Mucosa of rectum (tissue), 2 donors: Measurements from ENCODE around the gene FGF23.

Experiments used
- H3K27ac ChIP-seq, 2 donors: one replicate each; pipeline ENCODE4 v1.7.0; 2013; ENCODE audit warnings: inconsistent platforms in 2 of 2, low read depth in 2 of 2, low read length in 2 of 2
- H3K27me3 ChIP-seq, 2 donors: one replicate each; pipeline ENCODE4 v1.7.0; 2013; ENCODE audit warnings: low read length in 2 of 2; ENCODE audit not compliant: control insufficient read depth in 2 of 2, insufficient read depth in 2 of 2
- H3K36me3 ChIP-seq, 2 donors: one replicate each; pipeline ENCODE4 v1.7.0; 2013; ENCODE audit warnings: low read length in 2 of 2; ENCODE audit not compliant: control insufficient read depth in 2 of 2, insufficient read depth in 2 of 2
- H3K4me1 ChIP-seq, 2 donors: one replicate each; pipeline ENCODE4 v1.7.0; 2013; ENCODE audit warnings: low read length in 2 of 2, mild to moderate bottlenecking in 1 of 2; ENCODE audit not compliant: control insufficient read depth in 2 of 2, insufficient read depth in 2 of 2
- H3K4me3 ChIP-seq, 2 donors: one replicate each; pipeline ENCODE4 v1.7.0; 2013; ENCODE audit warnings: low read length in 2 of 2
- H3K9ac ChIP-seq, 2 donors: one replicate each; pipeline ENCODE4 v1.7.0; 2013; ENCODE audit warnings: low read length in 2 of 2, low read depth in 1 of 2, mild to moderate bottlenecking in 1 of 2
- H3K9me3 ChIP-seq, 2 donors: one replicate each; pipeline ENCODE4 v1.7.0; 2013; ENCODE audit warnings: low read length in 2 of 2; ENCODE audit not compliant: control insufficient read depth in 2 of 2
- donor health status: healthy.
- donor health status: Normal muscosa, but diverticular disease.

The FGF23 gene

DNA sequence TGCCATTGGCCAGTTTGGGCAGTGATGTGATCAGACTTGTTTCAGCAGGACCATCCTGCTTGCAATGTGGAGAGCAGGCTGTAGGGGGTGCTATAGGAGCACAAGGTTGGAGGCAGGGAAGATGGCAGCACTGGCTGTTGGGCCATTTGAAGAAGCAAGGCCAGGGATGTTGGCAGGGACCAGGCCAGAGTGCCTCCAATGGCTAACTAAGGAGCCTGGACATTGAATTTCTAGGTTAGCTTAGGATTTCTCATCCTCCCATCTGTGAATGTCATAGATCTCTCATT is 23.5 kb downstream of the FGF23 start:
- Histone ChIP-seq H3K36me3 (peaks cover 15 to 17% of the 10 kb centered on the region in 2 donors), H3K27ac (no peak overlapping the region), H3K9ac (no peak overlapping the region), H3K4me3 (no peak overlapping the region), H3K4me1 (no peaks in the 10 kb centered on the region), H3K9me3 (no peaks in the 10 kb centered on the region), H3K27me3 (no peaks in the 10 kb centered on the region)

DNA sequence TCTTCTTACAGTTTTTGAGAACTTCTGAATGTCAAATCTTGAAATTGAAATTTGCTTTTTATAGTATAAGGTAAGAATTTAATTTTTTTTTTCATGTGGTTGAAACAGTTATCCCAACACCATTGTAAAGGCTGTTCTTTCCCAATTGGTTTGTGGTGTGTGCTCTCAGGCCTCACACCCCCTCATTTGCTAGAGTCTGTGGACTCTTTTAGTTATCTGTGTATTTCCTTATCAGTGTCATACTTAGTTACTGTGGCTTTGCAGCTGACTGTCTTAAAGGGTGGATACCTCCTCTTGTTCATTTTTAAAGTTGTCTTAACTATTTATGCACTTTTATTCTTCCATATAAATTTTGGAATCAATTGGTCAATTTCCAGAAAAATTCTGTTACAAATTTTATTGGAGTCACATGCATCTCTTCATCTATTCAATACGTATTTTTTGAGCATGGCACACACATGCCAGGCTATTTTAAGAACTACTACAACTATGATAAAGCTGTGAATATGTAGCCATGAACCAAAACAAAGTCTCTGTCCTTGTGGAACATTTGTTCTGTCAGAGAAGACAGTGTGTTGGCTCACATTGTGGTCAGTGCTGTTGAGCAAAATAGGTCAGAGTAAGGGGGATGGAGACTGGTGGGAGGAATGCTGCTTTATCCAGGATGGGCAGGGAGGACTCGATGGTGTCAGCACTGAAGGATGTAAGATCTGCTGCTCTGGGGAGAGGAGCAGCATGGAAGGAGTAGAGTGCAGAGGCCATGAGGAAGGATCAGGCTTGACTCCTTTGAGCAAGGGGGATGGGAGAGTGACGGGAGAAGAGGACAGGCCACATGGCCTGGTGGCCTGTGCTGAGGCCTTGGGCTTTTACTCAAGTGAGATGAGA is 24.1 kb downstream of the FGF23 start:
- H3K9me3 ChIP-seq = no peaks in the 10 kb centered on the region
- no peaks in the 10 kb centered on the region for H3K4me1 ChIP-seq
- no peak overlapping the region for H3K4me3 ChIP-seq
- peaks cover 15 to 17% of the 10 kb centered on the region in 2 donors for H3K36me3 ChIP-seq
- H3K9ac ChIP-seq = no peak overlapping the region
- H3K27ac ChIP-seq = no peak overlapping the region
- H3K27me3 ChIP-seq = no peaks in the 10 kb centered on the region

DNA sequence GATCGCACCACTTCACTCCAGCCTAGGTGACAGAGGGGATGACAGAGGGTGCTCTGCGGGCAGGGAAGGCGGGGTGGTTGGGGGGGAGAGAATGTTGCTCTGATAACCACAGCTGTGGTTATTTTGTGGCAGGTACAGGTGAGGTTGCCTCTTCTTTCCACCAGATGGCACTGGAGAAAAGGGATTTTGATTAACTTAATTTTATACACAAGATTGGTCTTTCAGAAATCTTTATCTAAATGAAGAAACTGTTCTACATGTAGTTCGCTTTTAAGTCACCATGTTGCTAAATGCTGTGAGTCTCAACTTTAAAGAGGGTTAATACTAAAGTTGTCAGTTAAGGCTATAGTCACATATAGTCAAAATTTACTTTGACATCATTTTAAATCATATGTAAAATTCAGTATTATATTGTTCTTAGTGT is 25.7 kb downstream of the FGF23 start:
- H3K27ac ChIP-seq = no peak overlapping the region
- H3K4me3 ChIP-seq = no peak overlapping the region
- no peaks in the 10 kb centered on the region for H3K9me3 ChIP-seq
- H3K36me3 ChIP-seq = peaks cover 17 to 18% of the 10 kb centered on the region in 2 donors
- H3K27me3 ChIP-seq = no peaks in the 10 kb centered on the region
- no peaks in the 10 kb centered on the region for H3K4me1 ChIP-seq
- H3K9ac ChIP-seq = no peak overlapping the region

DNA sequence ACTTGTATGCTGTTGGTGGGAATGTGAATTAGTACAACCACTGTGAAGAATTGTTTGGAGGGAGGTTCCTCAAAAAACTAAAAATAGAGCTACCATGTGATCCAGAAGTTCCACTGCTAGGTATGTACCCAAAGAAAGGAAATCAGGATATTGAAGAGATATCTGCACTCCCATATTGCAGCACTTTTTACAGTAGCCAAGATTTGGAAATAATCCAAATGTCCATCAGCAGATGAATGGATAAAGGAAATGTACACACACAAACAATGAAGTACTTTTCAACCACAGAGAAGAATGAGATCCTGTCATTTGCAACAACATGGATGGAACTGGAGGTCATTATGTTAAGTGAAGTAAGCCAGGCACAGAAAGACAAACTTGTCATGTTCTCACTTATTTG is 32.6 kb downstream of the FGF23 start:
- no peak overlapping the region for H3K4me3 ChIP-seq
- no peaks in the 10 kb centered on the region for H3K27me3 ChIP-seq
- no peak overlapping the region for H3K9ac ChIP-seq
- peaks cover 5 to 7% of the 10 kb centered on the region in 2 donors for H3K36me3 ChIP-seq
- H3K27ac ChIP-seq = no peak overlapping the region
- no peaks in the 10 kb centered on the region for H3K9me3 ChIP-seq
- no peaks in the 10 kb centered on the region for H3K4me1 ChIP-seq

DNA sequence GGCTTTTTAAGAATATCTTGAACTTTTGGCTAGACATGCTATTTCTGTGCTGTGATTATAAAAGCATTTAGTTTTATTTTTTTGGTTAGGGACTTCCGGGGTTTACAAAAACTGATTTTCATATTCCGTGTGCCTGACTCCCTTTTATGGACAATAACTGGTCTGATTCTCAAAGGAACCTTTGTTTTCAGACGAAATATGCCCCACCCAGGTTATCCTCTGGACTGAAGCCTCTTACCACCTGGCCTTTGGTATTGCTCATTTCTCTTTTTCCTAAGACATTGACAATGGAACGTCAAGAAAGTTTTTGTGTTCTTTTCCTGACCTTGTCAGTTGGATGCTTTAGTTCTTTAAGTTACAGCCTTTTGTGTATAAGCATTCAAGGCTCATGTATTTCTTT is 47.7 kb downstream of the FGF23 start:
- H3K9me3 ChIP-seq = no peaks in the 10 kb centered on the region
- peak overlapping the region in 1 of 2 donors; percentile 26 for H3K27ac ChIP-seq
- H3K27me3 ChIP-seq = no peaks in the 10 kb centered on the region
- H3K36me3 ChIP-seq = peaks cover under 1 to 11% of the 10 kb centered on the region in 2 donors
- no peak overlapping the region for H3K9ac ChIP-seq
- H3K4me3 ChIP-seq = no peak overlapping the region
- H3K4me1 ChIP-seq = peaks cover 0 to 8% of the 10 kb centered on the region in 2 donors

DNA sequence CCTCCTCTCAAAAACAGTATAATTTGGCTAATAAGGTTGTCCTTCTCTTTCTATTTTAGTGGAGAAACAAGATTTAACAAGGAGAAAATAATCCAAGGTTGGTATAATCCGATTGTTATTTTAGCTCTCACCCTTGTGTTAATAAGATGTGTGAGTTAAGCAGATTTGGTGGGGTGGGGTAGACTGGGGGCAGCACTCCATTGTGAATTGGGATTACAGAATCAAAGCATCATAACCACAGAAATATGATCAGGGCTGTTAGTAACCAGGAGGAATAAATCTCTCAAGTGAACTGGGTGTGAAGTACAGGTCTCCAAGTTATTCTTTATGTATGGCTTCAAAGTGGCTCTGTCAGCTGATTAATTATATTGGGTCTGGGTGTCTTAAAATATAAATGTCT is 48.3 kb downstream of the FGF23 start:
- Histone ChIP-seq H3K4me3 (no peak overlapping the region), H3K4me1 (peaks cover 0 to 8% of the 10 kb centered on the region in 2 donors), H3K9me3 (no peaks in the 10 kb centered on the region), H3K27ac (no peak overlapping the region), H3K9ac (no peak overlapping the region), H3K27me3 (no peaks in the 10 kb centered on the region), H3K36me3 (peaks cover 0 to 11% of the 10 kb centered on the region in 2 donors)

DNA sequence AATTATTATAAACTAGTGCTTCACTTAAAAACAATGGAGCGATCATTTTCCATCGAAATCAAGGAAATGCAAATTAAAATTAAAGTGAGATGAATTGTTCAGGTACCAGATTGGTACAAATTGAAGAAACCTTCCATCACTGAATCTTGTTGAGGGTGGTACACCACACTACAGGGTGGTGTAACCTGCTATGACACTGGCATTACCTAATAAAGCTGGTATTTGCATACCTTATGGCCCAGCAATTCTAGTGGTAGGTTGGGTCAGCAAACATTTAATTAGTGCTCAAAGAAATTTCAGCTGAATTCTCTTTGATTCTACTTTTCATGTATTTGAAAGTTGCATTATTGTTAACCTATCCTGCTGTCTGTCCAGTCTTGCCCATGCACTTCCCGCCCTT is 49.3 kb downstream of the FGF23 start:
- peaks cover 0 to 6% of the 10 kb centered on the region in 2 donors for H3K36me3 ChIP-seq
- no peaks in the 10 kb centered on the region for H3K27me3 ChIP-seq
- no peak overlapping the region for H3K4me3 ChIP-seq
- H3K27ac ChIP-seq = no peak overlapping the region
- H3K9ac ChIP-seq = no peak overlapping the region
- H3K4me1 ChIP-seq = peaks cover 0 to 8% of the 10 kb centered on the region in 2 donors
- H3K9me3 ChIP-seq = no peaks in the 10 kb centered on the region

DNA sequence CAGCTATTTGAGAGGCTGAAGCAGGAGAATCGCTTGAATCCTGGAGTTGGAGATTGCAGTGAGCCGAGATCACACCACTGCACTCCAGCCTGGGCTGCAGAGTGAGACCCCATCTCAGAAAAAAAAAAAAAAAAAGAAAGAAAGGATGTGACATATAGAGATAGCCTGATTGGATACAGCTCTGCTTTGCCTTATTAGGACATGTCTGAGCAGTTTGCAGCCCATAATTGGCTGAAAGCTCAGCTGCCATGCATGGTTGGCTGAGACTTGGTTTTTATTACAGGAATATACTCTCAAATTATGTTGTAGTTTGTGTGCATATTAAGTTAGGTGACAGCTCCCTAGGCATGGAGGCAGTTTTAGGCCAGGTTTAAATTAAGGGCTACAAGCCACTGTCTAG is 52.2 kb downstream of the FGF23 start:
- peaks cover 2 to 16% of the 10 kb centered on the region in 2 donors for H3K4me1 ChIP-seq

DNA sequence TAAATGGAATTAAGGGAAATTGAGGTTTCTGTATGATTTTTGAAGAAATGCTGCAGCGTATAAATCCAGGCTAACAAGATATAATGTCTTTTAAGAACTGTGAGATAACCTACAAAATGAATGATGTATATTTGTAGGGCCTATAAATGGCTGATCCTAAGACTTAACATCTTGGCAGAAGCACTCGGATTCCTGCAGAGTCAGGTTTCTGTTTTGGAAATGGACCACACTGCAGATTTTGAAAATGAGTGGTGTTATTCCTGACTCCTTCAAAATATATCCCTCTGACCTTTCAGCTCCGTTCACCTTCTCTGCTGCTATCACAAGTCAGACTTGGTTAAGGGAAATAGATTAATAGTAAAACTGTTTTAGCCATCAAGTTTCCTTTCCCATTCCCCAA is 53.5 kb downstream of the FGF23 start:
- peaks cover 2 to 19% of the 10 kb centered on the region in 2 donors for H3K4me1 ChIP-seq
- H3K27ac ChIP-seq = no peak overlapping the region
- no peak overlapping the region for H3K4me3 ChIP-seq

More for the DNA sequence above, 52.2 kb downstream of the FGF23 start:
- Histone ChIP-seq H3K4me3 (no peak overlapping the region), H3K9me3 (no peaks in the 10 kb centered on the region), H3K27ac (no peak overlapping the region), H3K27me3 (no peaks in the 10 kb centered on the region), H3K36me3 (no peaks in the 10 kb centered on the region), H3K9ac (no peak overlapping the region)

DNA sequence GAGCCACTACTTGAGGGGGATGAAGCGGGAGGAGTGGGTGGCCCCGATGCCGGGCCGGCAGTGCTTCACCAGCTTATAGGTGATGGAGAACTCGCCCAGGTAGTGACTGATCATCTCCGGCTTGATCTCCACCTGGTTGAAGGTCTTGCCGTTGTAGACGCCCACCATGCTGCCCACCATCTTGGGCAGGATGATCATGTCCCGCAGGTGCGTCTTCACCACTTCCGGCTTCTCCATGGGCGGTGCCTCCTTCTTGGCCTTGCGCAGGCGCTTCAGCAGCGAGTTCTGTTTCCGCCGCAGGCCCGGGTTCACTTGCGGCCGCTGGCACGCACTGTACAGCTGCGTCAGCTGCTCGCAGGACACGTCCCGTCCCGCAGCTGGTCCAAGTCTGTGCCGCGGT is 55.1 kb downstream of the FGF23 start:
- Histone ChIP-seq H3K27ac (no peak overlapping the region), H3K4me1 (peaks cover 6 to 10% of the 10 kb centered on the region in 2 donors)

More for the DNA sequence above, 53.5 kb downstream of the FGF23 start:
- Histone ChIP-seq H3K9ac (no peak overlapping the region), H3K27me3 (no peaks in the 10 kb centered on the region), H3K9me3 (no peaks in the 10 kb centered on the region), H3K36me3 (no peaks in the 10 kb centered on the region)

More for the DNA sequence above, 55.1 kb downstream of the FGF23 start:
- Histone ChIP-seq H3K4me3 (no peak overlapping the region), H3K27me3 (no peaks in the 10 kb centered on the region), H3K9me3 (no peaks in the 10 kb centered on the region), H3K36me3 (no peaks in the 10 kb centered on the region), H3K9ac (no peak overlapping the region)
